GM12801 (cell line): ENCODE measurements around the gene HOXB2.

ENCODE experiments used
- CTCF ChIP-seq: IDR thresholded peaks from one replicate; pipeline ENCODE4 v1.5.1; 2011; ENCODE audit warnings: control low read depth; ENCODE audit not compliant: insufficient read length; ENCODE audit errors: extremely low read depth

Gene HOXB2

GRCh38 chr17:48539177-48539576, 5.7 kb downstream of the HOXB2 start:
- no peak for TF ChIP-seq CTCF

GRCh38 chr17:48537316-48537715, 7.6 kb downstream of the HOXB2 start:
- TF ChIP-seq CTCF = no peak

DNA sequence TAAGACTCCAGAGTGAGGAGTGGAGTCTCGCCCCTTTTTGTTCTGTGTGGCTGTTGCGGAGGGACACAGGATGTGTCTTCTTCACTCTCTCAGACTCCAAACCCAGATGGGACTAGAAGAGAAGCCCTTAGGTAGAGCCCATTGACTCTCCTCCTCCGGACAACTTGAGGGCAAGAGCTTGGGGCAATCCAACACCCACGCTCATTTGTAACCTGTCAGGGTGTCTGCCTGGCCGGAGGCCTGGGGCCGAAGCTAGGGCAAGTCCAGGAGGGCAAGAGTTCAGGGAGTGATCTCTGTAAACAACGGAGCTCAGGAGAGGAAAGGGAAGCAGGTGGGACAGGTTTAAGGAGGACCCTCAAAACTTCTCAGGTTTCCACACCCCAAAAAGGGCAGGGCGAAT, 12.6 kb downstream of the HOXB2 start:
- no peak for TF ChIP-seq CTCF

GRCh38 chr17:48530887-48531272, 14.0 kb downstream of the HOXB2 start, which contains the start of gene HOXB1:
Gene HOXB1, minus strand, starts transcription at chr17:48531011. Its CDS starts 107 bp downstream, at chr17:48530904.
- TF ChIP-seq CTCF = no peak

DNA sequence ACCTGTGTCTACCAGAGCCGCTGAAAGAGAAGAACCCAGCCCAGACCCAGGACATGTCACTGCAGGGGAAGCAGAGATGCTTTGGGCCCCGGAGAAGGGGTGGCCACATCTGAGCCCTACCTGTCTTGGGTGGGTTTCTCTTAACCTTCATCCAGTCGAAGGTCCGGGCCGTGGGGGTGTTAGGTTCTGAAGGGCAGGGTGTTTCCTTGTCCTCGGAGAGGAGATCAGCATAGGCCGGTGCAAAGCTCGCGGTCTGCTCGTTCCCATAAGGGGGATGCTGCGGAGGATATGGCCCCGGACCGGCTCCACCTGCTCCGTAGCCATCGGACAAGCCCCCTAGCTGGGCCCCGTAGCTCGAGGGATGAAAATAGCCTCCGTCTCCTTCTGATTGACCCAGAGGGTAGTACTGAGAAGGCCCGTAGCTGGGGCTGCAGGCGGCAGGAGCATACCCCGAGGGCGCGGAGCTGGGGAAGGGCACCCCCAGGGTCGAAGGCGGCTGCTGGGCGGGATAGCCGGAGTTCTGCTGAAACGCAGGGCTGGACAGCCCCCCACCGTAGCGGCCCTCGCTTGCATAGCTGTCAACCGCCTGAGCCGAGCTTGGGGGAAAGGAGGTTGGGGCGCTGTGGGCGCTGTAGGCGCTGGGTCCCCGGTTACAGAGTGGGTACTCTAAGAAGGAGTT, 14.6 kb downstream of the HOXB2 start:
- TF ChIP-seq CTCF = no peak

DNA sequence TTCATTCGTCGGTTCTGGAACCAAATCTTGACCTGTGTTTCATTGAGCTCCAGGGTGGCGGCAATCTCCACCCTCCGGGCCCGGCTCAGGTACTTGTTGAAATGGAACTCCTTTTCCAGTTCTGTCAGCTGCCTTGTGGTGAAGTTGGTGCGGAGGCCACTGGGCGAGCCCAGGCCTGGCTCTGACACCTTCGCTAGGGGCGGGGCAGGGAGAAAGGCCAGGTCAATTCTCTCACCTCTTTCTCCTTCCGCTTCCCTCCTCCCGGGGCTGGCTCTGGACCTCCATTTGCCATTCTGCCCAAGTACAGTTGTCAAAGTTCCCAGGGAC, 15.3 kb downstream of the HOXB2 start:
- TF ChIP-seq CTCF = no peak

DNA sequence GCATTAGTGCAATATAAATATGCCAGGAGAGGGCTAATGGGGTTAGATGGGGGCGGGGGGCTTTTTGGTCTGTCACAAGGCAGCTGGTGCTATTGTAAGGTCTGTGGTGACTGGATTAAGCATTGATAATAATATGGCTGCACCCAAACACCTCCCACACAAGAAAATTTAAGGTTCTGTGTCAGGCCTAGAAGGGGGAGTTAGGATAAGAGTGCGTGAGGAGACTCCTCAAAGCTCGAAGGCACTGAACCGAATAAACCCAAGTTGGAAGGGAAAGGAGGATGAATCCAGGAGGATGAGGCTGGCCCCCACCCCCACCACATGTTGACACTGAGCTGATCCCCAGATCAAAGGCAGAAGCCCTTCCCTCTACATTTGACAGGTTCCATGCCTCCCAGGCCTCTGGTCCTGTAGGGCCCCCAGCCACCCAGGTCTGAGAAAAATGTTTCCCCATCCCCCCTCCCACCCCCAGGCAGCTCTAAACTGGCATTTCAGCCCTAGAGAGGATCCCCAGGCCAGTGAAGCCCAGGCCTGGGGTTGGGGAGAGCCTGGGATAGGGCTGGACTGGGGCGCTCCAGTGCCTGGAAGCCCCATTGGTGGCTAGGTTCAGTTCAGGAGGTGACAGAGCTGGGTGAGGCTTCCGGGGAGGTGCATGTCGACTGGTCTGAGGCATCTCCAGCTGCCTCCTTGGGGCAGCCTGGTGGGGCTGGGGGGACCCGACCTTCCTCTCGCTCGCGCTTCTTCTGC, 15.8 kb downstream of the HOXB2 start:
- TF ChIP-seq CTCF = no peak
